GM21825 (cell line): ENCODE data around the gene AANAT.
A peak's percentile ranks its signal among the peaks of the same experiment; 100 is the strongest.

ENCODE experiments used
- ATAC-seq: cut with Tn5 transposase; IDR thresholded peaks from one replicate; pipeline ENCODE4 v1.9.1; 2021; ENCODE audit warnings: mild to moderate bottlenecking, moderate library complexity; ENCODE audit not compliant: unreplicated experiment

Gene AANAT

DNA sequence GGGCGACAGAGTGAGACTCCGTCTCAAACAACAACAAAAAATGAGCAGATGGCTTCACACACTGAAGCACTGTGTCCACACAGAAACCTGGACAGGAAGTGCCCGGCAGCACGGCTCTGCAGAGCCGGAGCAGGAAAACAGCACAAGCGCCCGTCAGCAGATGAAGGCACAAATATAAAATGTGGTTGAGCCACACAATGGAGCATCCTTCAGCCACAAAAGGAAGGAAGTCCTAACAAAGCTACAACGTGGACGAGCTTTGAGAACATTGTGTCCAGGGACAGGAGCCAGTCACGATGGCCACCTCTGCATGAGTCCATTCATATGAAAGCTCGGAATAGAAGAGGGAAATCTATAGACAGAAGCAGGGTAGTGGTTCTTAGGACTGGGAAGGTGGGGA is 18.2 kb downstream of the AANAT start:
- no peak for ATAC-seq

GRCh38 chr17:76487451-76488192 is 20.2 kb downstream of the AANAT start:
- no peak for ATAC-seq

DNA sequence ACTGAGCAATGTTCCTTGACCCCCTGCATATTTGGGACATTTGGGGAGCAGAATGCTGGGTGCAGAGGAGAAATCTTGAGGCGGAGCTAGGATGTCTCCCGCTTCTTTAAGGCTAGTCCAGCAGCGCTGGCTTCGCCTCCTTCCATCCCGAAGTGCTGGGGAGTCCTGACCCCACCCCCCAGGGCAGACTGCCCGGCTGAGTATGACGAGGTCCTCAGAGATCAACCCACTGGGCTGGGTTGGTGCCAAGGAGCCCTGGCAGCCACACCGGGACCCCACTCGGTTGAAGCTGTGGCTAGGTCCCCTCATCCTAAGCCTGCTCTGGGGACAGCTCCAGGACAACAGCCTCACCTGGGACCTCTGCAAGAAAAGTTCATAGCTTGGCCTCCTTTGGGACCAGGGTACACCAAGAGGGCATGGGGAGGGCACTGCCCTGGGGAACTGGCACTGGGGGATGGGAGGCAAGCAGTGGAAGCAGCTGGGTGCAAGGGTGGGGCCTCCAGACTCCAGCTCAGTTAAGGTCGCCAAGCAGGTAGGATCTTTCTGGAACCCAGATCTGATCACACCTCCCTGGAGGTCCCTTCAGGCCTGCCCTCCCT is 22.8 kb downstream of the AANAT start:
- no peak for ATAC-seq

GRCh38 chr17:76491271-76492122 is 24.1 kb downstream of the AANAT start:
- ATAC-seq, result peak; percentile 1

DNA sequence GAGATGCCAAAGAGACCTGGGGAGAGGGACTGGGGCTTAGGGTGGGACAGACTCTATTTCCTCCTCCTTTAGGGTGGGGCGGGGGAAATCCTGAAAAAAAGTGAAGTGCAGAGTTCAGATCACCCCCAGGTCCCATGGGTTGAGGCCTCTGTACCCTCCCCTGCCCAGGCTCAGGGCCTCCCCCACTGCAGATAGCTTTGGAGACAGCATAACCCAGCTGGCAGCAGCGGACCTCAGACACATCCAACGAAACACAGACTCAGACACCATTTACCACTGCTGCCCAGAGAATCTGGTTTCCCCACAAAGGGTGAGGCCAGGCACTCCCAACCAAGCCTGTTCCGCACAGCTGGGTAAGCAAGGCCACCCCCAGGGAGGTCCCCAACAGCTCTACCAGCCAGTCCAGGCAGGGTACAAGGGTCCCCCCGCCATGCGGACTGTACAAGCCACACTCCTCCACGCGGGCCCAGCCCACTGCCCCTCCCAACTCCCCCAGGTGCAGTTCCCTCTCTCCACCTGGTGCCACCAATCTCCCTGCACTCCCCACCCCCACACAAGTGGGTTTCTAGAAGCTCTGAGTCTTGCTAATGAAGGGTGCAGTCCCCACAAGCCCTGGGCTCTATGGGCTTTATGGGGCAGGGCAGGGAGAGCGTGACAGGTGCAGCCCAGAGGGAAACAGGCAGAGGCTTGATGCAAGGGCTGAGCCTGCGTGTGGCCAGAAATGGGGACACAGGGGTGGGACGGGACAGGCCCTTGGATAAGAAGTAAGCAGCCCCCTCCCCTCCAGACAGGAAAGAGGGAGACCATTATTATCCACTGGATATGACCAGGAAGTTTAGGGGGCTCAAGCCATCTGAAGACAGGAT is 25.0 kb downstream of the AANAT start:
- peak; percentile 36 for ATAC-seq

GRCh38 chr17:76492989-76493501 is 25.6 kb downstream of the AANAT start:
- peak; percentile 39 for ATAC-seq

DNA sequence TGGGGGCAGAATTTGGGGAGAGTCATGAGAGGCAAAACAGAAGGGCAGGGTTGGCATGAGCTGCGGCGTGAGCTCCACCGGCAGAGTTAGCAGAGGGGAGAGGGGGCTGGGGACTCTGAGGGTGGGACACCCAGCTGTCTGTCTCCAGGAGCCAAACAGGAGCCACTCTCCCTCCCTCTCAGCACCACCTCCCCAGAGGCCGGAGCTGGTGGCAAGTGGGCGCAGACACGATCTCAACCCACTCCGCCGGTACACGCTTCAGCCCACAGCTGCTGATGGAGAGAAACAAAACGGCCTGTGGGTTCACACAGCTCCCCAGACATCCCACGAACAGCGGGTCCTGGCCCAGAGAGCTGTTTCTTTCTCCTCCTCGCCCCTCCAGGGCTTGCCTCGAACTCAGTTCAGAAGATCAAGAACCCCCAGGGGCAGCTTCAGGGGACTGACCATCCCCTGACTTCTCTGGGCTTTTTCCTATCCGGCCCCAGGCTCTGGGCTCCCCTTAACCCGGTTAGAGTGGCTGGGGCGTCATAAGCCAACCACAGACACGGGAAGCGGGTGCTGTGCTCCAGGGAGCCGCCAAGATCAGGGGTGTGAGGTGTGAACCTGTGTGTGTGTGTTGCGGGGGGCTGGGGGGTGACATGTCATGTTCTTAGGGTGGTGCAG is 26.2 kb downstream of the AANAT start:
- ATAC-seq, result peak; percentile 1

DNA sequence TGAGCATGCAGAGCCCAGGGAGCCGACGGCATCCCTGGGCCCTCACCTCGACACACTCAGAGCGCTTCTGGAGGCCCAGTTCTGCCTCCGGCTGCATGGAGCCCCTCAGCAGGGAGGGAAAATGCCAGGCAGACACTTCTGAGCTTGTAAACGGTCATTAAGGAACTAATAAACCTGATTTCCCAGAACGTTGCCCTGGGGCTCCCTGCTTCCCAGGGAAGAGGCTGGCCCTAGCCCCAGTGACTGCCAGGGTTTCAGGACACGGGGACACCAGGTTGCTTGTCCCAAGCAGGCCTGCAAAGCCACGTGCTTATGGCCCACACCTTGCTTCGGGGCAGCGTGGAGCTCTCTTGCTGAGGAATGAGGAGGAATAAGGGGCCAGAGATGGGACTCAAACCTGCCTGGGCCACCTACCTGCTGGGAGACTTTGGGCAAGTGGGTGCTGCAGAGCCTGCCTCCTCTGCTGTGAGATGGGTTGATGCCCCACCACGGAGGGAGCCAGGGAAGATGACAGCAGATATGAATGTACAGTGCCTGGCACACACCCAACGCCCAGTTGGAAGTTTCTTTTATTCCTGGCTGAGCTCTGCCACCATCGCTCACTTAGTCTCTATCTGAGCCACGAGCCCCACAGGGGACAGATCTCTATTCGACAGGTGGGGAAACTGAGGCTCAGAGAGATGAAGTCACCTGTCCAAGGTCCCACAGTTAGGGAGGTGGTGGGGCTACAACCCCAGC is 28.4 kb downstream of the AANAT start:
- no peak for ATAC-seq

DNA sequence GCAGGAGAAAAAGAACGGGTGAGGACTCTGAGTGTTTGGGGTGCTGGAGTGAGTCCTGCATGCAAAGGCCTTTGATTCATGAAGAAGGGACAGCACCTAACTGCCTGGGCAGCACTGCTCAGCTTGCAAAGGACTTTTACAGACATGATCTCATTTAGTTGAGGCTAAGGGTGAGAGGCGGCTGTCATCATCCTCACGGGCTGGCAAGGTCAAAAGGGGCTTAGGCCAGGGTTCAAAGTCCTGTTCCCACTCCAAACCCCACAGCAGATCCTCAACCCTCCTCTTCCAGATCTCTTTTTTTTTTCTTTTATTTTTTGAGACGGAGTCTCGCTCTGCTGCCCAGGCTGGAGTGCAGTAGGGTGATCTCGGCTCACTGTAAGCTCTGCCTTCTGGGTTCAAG is 29.1 kb downstream of the AANAT start:
- ATAC-seq, result no peak

DNA sequence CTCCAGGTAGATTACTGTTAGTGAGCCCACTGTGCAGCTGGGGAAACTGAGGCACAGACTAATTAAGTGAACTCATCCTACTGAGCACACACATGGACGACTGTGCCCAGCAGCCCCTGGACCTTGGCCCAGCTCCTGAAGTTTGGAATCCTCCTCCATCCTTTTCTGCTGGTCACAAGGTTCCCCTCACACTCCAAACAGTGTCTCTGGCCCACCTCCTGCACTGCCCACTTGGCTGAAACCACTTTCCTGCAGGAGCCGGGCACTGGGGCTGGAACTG is 30.2 kb downstream of the AANAT start:
- ATAC-seq, result no peak

DNA sequence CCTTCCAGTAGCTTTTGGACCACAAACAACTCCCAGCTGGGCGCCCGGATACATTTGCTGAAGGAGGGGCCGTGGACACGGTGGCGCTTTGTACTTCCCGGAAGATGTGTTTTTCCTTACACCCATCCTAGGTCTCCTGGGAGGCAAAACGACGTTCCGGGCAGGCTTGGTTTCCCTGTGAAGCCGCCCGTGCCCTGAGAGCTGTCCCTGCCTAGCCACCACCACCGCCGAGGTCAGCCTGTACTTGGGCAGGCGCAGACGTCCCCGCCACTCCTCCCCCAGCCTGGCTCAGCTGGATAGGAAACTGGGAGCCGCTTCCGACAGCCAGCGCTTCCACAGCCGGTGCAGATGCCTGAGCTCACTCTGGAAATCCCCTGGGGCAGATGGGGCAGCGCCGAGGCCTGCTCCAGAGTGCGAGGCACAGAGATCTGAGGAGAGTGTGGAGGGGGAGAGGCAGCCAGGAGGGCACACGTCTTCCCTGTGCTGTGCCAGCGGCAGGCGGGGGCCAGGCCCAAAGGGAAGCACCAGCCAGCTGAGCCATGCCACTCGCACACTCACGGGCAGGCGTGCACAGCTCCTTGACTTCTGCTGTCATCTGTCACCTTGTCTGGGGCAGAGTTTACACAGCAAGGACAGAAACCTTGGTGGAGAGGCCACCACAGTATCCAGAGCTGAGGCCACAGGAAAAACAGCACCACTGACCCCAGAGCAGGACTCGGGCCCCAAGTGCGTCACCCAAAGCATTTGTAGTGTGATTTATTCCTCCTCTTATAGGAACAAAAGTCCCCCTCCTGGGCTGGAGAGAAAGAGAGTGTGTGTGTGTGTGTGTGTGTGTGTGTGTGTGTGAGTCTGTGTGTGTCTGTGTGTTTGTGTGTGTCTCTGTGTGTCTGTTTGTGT is 30.8 kb downstream of the AANAT start:
- no peak for ATAC-seq

- ATAC-seq, result no peak
Observed at GRCh38 chr17:76498876-76499251, 31.5 kb downstream of the AANAT start.

- ATAC-seq, result no peak
Observed at GRCh38 chr17:76499267-76499667, 31.9 kb downstream of the AANAT start.

GRCh38 chr17:76500074-76500746 is 32.8 kb downstream of the AANAT start:
- no peak for ATAC-seq

GRCh38 chr17:76500747-76501017 is 33.3 kb downstream of the AANAT start:
- ATAC-seq, result no peak

DNA sequence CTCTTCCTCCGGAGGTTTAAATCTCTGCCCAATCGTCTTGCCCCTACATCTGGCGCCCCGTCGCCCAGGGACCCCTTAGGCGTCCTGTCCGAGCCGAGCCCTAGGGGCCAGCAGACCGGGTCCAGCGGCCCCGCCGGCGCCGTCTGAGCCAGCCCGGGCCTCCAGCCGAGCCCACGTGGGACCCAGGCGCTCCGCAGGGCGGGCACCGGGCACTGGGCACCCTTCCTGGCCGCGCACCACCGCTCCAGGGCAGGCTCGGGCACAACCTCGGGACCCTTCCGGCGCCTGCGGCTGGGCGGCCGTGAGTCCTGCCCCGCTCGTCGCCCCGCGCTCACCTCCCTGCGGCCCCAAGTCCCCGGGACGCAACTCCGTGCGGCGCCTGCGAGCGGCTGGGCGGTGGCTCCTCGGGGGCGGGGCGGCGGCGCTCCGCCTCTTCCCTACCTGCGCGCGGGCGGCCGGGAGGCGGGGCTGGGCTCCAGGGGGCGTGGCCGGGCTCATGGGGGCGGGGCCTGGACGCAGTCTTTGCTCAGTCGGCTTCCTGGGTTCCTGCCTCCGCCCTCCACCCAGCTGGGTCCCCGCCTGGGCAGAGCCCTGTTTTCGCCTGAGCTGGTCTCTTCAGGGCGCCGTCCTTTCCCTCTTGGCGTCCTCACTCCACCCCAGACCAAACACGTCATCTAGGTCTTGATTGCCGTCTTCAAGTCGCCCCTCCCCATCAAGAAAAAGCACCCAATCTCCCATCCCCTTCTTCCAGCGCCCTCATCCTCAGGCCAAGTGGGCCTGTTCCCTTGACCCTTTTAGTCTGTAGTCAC is 33.8 kb downstream of the AANAT start, which contains the start of gene RHBDF2:
Gene RHBDF2, minus strand, starts transcription at position 406 of the 809 bp plus-strand sequence. CDS start 19,899 bp downstream, outside the sequence.
- peak; percentile 63 for ATAC-seq

DNA sequence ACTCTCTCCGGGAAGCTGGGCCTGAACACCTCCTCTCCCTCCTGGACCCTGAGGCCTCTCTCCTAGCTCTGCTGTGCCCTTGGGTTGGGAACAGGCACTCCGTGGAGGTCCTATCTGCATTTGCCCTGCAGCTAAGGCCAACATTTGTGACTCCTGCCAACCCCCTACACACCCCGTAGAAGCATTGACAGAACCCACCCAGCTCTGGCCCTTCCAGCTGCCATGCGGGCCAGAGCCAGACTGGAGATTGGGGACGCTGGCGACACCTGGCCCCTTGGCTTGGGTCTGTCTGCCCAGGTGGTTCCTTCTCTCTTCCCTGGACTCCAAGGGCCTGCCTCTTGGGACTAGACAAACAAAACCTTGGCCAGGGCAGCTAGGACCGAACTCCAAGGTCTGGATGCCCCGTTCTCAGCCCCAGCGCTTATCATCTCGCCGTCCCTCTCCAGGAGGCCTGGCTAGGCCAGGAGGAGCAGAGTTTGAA is 34.5 kb downstream of the AANAT start:
- no peak for ATAC-seq
